CD4-positive, alpha-beta T cell treated with Interferon alpha-2 for 1 hour (primary cell): ENCODE results near the gene GJB1.
A peak's percentile ranks its signal among the peaks of the same experiment; 100 is the strongest.

Experiments
- DNase-seq, 2 donors: peaks; one replicate each; pipeline ENCODE4 v3.0.0-alpha.2; 2020 to 2022

Gene GJB1

DNA sequence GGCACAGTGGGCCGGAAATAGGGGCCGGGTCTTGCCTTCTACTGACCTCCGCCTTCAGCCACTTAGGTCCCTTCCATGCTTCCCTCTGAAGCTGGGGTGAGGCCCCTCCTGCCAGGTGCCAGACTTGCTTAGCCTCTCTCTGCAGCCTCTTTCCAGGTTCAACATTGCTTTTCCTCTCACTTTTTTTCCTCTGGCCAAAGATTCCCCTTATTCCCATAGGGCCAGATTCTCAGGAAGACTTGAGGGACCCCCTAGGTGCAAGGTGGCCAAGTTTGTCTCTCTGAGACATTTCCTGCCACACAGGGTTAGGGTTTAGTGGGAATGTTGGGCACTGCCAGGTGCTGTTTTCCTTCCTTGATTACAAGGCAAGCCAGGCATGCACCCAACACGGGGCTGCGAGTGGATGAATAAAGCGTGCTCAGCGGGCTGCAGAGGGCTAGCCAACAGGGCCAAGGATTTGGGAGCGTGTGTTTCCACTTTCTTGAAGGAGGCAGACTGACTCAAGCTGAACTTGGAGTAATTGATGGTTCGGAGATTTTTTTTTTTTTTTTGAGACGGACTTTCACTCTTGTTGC, 7.6 kb upstream of the GJB1 start:
- DNase-seq, result no peak

DNA sequence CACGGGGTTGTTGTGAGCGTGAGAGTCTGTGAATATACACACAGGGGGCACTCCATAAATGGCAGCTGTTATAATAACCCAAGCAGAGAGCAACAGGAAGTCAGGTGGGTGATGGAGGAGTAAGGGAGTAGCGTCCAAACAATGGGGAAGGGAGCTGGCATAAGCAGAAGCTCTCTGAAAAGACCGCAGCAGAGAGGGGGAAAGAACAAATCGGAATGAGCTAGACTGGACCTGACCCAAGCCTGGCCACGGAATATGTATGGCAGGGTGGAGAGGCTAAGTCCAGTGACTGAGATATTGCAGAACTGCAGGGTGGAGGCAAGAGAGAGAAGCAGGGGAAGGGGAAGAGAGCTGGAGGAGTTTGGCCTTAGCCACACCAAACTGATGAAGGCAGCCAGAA, 6.5 kb upstream of the GJB1 start:
- no peak for DNase-seq

DNA sequence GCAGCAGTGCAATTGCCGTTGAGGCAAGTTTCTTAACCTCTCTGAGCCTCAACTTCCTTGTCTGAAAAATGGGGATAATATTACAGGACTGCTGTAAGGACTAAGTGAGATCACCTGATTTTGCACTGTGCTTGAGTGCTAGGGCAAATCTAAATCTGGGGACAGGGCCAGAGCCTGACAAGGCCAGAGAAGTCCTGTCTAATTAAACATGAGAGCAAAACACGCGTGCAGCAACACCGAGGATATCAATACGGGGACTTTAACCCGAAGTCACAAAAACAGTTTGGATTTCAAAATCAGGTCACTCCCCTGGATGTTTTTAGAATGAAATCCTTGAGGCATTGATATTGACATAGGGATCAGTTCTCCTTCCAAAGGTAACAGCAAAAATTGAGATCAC, 5.7 kb upstream of the GJB1 start:
- no peak for DNase-seq

DNA sequence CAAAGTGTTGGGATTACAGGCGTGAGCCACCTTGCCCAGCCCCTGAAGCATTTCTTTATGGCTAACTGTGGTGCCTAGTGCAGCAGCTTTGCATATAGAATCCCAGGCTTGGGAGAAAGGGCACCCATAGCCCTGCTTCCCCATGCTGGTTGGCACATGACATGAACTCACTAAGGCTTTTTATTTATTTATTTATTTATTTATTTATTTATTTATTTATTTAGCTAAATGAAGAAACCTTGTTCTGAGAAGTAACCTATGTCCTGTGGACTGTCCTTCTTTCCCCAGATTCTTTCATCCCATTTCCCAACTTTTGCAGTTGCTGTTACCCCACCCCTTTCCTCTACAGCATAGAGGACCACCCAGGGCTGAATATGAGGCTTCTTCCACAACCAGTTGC, 1.9 kb upstream of the GJB1 start:
- DNase-seq, result no peak

DNA sequence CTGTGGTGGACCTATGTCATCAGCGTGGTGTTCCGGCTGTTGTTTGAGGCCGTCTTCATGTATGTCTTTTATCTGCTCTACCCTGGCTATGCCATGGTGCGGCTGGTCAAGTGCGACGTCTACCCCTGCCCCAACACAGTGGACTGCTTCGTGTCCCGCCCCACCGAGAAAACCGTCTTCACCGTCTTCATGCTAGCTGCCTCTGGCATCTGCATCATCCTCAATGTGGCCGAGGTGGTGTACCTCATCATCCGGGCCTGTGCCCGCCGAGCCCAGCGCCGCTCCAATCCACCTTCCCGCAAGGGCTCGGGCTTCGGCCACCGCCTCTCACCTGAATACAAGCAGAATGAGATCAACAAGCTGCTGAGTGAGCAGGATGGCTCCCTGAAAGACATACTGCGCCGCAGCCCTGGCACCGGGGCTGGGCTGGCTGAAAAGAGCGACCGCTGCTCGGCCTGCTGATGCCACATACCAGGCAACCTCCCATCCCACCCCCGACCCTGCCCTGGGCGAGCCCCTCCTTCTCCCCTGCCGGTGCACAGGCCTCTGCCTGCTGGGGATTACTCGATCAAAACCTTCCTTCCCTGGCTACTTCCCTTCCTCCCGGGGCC, 1.2 kb downstream of the GJB1 start:
- DNase-seq, result no peak

DNA sequence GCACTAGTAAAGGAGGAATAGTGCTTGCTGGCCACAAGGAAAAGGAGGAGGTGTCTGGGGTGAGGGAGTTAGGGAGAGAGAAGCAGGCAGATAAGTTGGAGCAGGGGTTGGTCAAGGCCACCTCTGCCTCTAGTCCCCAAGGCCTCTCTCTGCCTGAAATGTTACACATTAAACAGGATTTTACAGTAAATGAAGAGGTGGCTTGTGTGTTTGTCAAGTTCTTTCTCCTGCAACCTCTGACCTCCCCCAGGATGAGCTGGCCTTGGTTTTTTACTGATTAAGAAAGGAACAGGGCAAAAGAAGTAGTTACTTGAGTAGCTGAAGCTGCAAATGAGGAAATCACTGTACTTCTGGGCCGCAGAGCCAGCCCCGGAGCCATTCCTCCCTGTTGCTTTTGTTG, 2.0 kb downstream of the GJB1 start:
- DNase-seq, result no peak

DNA sequence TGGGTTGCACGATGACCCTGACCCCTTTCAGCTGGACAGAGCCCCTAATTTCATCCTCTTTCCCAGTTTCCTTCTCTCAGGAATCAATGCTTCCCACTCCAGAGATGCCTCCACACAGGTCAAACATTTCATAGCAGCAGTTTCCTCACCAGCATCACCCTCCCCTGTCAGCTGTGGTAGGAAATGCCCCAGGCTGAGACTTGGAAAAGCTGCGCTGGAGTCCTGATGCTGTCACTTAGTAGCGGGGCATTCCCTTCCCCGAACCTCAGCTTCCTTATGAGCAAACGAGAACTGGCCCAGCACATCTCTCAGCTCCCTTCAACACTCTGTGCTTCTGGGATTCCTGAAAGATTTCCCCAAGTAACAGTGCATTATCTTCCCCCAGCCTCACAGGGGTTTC, 2.7 kb downstream of the GJB1 start:
- no peak for DNase-seq

DNA sequence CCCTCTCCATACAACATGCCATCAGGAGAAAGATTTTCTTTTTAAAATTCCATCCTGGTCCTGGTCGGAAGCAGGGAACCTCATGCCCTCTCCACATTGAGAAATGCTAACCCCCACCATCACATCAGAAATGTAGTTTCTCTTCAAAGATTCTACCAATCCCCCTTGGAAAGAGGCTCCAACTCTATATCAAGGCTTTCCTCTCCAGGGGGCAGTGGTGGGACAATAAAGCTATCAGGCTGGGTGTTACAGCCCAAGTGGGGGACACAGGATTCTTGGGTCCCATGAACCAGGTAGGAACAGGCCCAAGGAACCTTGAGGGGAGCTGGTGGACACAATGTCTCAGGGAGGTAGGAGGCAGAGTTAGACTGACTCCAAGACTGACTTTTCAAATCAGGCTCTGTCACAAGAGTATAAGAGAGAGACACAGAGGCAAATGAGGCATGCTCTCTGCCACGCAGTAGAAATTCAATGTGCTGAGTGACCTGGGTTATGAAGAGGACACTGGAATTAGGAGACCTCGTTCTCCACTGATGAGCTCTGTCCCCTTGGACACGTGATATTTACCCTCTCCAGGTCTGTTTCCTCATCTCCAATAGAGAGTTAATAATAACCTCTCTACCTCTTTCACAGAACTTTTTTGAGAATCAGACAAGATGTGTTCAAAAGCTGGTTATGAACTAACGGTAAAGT, 4.5 kb downstream of the GJB1 start:
- DNase-seq, result no peak

DNA sequence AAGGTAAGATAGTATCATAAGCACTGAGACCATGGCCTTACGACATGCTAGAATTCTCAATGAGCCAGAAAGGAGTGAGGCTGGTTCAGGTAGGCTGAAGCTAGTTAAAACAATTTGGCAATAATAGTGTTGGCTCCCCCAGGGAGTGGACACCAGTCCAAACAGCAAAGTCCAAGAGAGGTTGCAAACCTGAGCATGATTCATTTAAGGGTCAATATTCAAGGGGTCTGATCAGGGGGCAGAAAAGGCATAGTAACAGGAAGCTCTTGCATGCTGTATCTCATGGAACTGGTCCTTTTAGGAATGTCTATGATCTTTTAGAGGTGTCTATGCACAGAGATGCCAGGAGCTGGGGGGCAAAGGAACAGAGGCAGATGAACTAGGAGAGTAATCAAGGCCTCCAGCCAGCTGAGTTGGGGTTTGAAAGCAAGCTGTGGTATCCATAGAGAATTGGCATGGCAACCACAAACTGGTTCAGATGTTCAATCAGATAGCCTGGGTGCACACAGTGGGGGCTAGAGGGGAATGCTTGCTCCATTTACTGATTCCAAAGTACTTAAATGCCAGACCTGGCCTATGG, 5.1 kb downstream of the GJB1 start:
- no peak for DNase-seq

DNA sequence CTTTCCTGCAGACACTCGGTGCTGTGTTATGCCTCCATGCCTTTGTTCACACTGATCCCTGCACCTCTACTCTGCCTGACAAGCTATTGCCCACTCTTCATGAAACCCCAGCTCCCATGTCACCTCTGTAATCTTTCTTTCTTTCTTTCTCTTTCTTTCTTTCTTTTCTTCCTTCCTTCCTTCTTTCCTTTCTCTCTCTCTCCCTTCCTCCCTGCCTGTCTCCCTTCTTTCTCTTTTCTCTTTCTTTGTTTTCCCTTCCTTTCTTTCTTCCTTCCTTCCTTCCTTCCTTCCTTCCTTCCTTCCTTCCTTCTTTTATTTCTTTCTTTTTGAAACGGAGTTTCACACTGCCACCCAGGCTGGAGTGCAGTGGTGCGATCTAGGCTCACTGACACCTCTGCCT, 12.5 kb downstream of the GJB1 start:
- no peak for DNase-seq

DNA sequence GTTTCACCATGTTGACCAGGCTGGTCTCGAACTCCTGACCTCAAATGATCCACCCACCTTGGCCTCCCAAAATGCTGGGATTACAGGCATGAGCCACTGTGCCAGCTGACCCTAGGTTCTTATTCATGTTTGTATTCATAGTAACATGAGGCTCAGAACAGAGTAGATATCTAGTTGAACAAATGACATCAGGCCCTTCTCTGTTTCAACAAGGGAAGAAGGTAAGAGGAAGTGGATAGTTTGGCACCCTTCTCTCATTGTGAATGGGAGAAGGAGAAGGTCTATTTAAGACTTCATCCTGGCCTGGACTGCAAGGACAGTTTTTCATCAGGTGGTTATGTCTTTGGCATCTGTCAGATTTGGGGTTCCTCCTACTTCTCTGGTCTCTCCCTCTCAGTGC, 13.8 kb downstream of the GJB1 start:
- DNase-seq, result no peak

DNA sequence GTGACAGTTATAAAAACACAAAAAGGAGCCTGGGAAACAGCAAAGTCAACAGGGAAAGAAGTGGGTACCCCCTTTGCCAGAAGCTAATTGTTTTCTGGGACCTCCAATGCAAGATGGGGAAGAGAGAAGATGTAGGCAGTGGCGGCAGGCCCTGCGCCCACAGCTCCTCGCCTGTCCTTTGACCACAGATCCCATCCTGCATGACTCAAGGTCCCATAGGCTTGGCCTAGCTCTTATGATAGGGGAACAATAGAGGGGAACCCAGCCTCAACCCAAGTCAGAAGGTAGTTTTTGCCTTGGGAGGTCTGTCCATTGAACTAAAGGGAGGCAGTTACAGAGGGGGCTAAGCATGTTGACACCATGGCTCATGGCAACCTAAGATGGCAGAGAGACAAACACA, 16.8 kb downstream of the GJB1 start:
- DNase-seq, result no peak

DNA sequence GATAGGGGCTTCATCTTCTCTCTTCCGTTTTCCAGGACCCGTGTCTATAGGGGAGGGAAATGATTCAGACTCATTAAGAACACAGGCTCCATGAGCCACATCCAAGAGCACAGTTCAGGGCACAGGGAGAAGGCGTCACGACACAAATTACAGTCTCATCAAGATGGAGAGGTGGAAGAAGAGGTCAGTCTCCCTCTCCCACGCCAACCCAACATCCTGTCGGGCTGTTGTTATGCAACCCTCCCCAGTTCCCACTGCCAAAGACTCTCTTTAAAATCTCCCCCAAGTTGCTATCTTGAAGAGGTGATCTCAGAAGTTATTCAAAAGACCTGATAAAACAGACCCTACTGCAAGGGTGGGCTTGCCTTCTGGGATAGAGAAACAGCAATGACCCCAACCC, 18.3 kb downstream of the GJB1 start:
- no peak for DNase-seq

DNA sequence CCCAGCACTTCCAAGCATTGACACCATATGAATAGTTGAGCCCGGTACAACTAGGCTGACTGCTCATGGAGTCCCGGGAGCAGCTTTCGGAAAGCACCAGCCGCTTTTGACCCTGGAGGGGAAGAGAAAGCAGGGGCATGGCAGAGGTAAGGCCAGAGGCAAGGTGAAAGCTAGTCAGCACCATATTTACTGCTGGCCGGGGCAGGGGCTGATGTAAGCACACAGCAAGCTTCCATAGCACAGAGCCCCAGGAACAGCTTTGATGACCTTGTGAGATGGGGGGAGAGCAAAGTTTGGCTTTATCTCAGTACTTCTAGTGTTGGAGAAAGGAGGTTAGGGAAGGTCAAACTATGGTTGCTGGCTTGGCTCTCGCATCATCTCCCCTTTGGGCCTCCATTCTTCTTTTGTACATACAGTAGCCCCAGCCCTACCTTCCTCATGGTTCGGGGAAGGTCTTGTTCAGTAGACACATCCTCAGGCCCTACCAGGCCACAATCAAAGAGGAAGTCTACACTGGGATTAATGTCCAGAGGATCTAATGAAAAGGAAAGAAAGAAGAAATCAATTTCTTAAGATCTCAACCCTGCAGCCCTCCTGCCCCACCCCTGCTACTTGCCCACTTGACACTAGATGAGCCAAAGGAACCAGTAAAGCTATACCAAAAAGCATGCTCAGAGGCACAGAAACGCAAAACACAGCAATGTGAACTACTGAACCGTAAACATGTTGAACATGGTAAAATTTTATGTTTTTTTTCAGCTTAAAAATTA, 21.5 kb downstream of the GJB1 start:
- DNase-seq, result no peak

DNA sequence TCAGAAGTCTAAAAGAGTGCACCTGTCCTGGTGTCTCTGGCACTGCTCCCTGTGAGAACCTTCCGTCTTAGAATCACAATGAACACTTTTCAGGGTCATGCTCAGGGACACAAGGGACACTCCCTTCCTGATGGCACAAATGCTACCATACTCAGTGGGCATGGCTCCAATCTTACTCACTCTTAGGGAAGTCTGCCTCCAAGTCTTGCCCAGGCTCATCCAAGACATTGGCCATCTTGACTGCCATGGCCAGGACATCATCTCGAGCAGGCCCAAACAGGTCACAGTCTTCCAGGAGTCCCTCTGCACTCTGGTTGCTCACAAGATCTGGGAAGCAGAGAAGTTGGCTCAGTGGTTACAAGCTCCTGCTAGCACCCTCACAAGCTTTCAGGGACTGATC, 22.1 kb downstream of the GJB1 start:
- no peak for DNase-seq

DNA sequence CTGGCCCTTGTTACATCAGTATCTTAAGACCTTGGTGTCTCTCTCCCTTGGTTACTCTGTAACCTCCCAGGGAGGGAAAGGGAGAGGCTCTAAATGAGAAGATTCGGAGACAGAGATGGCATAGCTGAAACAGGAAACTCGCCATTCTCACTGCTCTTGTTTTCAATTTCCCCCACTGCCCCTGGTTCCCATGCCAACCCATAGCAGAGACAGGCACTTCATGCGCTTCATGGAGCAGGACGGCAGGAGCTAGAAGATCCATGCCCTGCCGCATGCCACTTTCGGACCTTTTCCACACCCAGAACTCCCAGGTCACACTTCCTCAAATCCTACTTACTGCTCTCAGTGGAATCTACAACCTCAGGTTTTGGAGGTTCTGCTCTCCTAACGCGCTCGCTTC, 27.8 kb downstream of the GJB1 start:
- DNase-seq, result no peak

DNA sequence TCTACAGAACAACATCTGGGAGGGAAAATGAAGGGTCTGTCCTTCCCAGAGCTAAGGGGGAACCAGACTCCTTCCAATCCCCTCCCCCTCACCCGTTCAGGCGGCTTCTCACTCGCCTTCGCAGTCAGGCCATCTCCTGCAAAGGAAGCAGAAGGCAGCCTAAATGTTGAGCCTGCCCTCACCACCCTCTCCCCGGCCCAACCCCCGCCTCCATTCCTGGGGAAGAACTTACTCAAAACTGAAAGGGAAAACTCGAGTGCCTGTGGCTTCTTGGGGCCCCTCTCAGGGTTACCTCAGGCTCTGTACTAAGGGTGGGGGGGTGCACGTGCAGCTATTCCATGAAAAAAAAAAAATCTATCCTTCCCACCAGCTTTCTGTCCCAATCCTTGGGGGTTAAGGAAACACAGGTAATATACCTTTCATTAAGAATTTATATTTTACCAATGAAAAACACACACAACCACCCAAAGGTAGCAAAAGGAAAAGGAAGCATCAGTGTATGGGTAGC, 28.5 kb downstream of the GJB1 start:
- no peak for DNase-seq

DNA sequence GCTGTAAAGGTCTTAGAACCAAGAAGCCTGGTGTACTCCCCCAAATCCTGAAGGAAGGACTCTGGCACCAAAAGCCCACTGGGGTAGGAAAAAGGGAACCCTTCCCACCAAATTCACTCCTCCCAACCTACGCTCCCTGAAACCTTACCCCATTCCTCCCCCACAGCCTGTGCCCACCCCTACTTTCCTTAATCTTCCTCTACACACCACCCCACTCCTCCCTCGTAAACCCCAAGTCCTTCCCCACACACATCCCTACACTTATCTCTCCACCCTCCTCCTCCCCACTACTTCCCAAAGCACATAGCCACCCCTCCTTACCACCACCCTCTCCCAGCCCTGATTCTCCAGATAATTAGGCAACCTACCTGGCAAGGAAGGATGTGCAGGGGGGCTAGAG, 29.2 kb downstream of the GJB1 start:
- no peak for DNase-seq

DNA sequence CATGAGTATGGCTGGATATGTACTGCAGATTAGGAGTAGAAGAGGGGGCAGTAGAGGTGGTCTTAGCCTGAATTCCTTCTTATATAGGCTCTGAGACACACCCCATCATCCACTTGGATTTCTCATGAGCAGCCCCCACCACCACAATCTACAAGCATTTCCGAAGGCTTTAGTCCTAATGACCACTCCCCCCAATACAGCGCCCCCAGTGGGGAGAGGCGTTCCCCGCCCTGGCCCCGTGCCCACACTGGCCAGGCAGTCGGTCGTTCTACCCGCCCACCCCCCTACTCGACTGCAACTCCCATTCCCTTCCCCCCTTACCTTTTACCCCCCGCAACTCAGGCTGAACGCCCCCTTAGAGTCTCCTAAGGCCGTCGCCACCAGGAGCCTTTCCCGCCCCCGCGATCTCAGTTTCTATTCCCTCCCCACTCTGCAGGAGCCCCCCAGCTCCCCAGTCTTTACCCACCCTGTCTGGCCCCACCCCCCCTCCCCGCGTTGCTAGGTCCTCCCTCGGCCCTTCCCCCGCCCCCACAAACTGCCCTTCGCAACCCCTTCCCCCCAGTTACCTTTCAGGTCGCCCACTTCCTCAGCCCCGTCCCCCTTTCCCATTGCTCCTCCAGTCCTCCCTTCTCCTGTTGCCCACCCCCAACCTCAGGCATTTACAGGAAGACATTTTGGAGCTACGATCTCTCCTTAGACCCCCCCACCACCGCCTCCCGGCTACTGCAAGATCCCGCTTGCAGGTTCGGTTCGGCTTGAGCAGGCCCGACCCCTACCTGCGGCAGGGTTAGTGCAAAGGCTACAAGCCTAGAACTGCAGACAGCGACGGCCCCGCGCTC, 30.4 kb downstream of the GJB1 start:
- DNase-seq, result peak; percentile 32 to 47

DNA sequence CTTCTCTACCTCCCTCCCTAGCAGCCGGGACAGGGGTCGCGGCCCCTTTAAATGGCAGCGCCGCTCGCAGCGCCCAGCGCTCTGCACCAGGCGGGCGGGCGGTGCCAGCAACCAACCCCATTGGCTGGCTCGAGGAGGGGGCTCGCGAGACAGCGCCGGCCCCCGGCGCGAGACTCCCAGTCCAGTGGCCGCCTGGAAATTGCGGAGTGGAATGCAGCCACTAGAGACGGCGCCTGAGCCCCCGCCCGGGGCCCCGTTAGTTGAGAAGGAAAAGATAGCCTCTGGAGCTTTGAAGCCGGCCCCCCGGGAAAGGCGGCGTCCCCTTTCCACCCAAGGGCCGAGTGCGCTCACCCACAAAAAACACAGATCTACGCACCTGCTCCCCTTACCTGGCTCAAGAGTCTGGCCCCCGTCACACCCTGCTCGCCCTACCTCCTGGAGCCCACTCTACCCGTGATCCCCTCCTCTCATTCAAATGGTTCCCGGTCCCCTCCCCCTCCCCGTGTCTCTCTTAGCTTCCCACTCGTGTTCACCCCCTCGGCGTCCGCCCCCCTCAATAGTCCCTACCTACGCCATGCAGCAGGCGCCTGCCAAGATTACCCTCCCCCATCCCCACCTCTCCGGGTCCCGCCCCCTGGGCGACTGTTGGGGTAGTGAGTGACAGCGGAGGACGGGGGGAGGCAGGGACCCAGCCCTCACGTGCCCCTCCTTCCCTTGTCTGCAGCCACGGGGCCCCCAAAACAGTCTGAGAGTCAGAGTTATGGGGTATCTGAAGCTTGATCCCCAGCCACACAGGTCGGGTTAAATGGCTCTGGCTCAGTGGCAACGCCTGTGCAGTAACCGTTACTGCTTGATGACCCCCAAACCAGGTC, 31.3 kb downstream of the GJB1 start, which contains the start of gene ZMYM3:
ZMYM3 (minus strand) TSS at position 49 of the 872 bp plus-strand sequence. CDS start 885 bp downstream, outside the sequence.
- DNase-seq, result peak; percentile 81 to 87

DNA sequence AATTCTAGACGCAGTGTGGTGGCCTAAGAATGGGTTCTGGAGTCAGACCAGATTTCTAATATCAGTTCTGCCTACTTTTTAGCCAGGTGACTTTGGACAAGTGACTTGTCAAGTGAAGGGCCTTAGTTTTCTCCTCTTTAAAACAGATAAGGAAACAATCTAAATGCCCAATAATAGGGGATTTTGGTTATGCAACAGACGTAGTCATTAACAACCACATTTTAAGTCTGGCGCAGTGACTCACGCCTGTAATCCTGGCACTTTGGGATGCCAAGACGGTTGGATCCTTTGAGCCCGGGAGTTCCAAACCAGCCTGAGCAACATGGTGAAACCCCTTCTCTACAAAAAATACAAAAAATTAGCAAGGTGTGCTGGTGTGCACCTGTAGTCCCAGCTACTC, 33.0 kb downstream of the GJB1 start:
- DNase-seq, result no peak
